GM12864 (cell line): ENCODE data around the gene ECE2.

Source experiments
- DNase-seq: peaks from one replicate; pipeline ENCODE4 v3.0.0-alpha.2; 2011; ENCODE audit warnings: low read depth
- H3K4me3 ChIP-seq: 2 replicates; pipeline ENCODE4 v1.5.1; 2011; ENCODE audit warnings: mild to moderate bottlenecking, low read depth, low read length, control low read depth
- TF ChIP-seq, protein P1 (sequence below): IDR thresholded peaks from 2 replicates; pipeline ENCODE4 v1.5.1; 2011; ENCODE audit warnings: low read depth, mild to moderate bottlenecking, moderate library complexity, low read length, control low read depth, inconsistent platforms; ENCODE audit errors: missing control alignments

The ECE2 gene

DNA sequence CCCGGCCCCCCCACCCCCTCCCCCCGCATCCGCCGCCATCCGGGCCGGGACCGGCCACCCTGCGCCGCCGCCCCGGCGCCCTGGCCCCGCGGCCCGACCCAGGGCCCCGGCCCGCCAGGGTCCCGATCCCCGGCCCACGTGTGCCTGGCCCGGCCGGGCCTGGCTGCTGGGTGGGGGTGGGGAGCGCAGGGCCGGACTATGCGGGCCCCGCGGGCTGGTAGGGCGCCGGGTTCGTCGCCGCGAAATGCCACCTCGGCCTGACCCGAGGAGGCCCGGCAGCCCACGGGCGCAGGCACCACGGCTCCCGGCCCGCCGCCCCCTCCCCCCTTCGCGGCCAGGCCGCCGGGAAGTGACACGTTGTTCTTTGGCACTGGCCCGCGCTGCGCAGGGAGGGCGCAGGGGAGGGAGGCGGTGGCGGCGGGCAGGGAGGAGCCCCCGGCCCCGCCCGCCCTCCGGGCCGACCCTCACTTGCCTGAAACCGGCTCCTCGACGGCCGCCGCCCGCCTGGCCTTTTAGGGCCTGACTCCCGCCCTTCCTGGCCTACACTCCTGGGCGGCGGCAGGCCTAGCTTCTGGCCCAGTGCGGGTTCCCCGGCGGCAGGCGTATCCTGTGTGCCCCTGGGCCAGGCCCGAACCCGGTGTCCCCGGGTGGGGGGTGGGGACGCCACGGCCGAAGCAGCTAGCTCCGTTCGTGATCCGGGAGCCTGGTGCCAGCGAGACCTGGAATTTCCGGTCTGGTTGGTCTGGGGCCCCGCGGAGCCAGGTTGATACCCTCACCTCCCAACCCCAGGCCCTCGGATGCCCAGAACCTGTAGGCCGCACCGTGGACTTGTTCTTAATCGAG lies 39.1 kb downstream of the ECE2 start:
- TF ChIP-seq, protein P1, sequence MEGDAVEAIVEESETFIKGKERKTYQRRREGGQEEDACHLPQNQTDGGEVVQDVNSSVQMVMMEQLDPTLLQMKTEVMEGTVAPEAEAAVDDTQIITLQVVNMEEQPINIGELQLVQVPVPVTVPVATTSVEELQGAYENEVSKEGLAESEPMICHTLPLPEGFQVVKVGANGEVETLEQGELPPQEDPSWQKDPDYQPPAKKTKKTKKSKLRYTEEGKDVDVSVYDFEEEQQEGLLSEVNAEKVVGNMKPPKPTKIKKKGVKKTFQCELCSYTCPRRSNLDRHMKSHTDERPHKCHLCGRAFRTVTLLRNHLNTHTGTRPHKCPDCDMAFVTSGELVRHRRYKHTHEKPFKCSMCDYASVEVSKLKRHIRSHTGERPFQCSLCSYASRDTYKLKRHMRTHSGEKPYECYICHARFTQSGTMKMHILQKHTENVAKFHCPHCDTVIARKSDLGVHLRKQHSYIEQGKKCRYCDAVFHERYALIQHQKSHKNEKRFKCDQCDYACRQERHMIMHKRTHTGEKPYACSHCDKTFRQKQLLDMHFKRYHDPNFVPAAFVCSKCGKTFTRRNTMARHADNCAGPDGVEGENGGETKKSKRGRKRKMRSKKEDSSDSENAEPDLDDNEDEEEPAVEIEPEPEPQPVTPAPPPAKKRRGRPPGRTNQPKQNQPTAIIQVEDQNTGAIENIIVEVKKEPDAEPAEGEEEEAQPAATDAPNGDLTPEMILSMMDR = no peak
- peak overlapping the region; percentile 90 for H3K4me3 ChIP-seq
- DNase-seq = no peak

DNA sequence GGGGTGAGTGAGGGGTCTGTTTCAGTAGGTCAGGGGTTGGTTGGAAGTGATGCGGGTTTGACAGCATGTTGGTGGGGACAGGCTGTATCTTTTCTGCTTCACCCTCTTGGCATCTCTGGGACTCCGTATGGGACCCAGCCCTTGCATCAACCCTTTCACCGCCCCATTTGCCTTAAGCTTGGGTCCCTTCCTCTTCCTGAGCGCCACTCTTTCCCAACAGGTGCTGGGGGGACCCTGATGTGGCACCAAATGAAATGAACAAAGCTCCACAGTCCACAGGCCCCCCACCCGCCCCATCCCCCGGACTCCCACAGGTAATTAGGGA lies 39.7 kb downstream of the ECE2 start:
- no peak for DNase-seq
- TF ChIP-seq, protein P1 = no peak

DNA sequence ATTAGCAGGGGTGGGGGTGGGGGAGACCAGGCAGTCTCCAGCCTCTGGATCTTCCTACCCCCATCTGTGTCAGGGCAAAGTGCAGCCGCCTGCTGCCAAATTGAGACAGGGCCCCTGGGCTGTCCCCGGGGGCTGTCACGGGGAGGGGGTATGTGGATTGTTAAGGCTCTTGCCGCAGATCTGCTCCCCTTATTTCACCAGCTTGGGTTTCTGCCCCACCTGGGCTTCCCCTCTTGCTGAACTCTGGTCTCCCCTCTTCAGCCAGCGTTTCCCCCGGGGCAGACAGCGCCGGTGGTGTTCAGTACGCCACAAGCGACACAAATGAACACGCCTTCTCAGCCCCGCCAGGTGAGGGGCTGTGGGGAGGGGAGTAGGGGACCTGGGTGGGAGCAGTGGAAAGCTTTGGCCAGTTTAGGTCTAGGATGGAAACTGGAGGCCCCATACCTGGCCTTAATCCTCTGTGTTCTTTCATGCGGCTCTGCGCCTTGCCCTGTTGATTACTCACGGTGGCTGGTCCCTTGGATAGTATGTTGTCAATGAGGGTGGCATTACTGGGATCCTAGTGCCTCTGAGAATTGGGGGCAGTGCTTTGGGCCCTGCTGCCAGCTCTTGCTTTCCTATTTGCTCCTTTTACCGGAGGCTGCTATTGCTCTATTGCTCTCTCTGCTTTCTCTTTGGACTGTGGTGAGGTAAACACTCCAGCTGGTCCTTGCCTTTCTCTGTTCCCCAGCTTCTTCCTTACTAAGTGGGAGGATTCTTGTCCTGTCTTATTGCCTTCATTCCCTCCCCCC lies 40.2 kb downstream of the ECE2 start:
- peak overlapping the region; percentile 90 for H3K4me3 ChIP-seq
- DNase-seq = no peak
- TF ChIP-seq, protein P1 = no peak

More for the DNA sequence above, 39.7 kb downstream of the ECE2 start:
- H3K4me3 ChIP-seq = peak overlapping the region; percentile 90

DNA sequence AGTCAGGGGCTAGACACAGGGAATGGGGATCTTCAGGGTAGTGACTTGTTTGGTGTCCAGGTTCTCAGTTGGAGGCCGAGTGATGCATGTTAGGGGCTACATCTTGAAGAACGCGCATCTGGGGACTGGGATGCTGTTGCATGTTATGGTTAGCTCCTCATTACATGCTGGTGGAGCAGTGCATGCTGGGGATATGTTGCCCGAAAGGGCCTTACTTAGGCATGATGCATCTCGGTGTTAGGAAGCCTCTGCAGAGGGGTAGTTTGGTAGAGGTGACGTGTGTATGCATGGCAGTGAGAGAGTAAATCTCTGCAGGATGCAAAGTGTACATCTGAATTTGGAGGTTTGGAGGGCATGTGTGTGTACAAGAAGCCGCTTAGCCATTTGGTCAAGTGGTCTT lies 41.0 kb downstream of the ECE2 start:
- TF ChIP-seq, protein P1 = no peak
- DNase-seq = no peak
- peak overlapping the region; percentile 90; the same call in 1 of the 2 replicates for H3K4me3 ChIP-seq

DNA sequence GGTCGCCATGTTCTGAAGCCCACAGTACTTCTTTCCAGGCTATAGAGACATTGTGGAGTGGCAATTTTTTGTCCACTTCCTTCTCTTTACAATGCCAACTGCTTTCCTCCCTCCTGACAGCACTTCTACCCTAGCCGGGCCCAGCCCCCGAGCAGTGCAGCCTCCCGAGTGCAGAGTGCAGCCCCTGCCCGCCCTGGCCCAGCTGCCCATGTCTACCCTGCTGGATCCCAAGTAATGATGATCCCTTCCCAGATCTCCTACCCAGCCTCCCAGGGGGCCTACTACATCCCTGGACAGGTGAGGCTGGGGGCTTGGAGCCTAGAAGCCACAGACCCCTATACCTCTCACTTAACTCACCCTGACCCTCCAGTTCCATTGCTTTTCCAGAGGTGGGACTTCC lies 41.4 kb downstream of the ECE2 start:
- no peak for DNase-seq
- H3K4me3 ChIP-seq = no peak overlapping the region

DNA sequence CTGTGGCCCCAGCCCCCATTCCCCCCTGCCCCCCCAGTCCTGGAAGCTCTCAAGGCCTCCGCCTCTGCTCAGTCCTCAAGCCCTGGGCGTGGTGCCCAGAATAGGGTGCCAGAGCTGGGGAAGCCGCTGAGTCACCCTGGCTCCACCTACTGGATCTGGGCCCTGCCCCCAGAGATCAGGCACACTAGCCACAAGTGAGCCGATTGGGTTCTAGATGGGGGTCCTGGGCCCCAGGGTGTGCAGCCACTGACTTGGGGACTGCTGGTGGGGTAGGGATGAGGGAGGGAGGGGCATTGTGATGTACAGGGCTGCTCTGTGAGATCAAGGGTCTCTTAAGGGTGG lies 44.3 kb downstream of the ECE2 start:
- DNase-seq = no peak
- H3K4me3 ChIP-seq = no peak overlapping the region
- TF ChIP-seq, protein P1 = no peak

More for the DNA sequence above, 41.4 kb downstream of the ECE2 start:
- TF ChIP-seq, protein P1 = no peak
